Measurements from ENCODE around the gene MRPL39. TPM values are rescaled to one million over a fixed set of nuclear protein-coding genes. Genes with fewer than 3 reads are reported as not detected.

MRPL39 gene
- total RNA-seq, 1 donor from 2014 or later: 16.9 TPM

- ATAC-seq: no peak
- Histone ChIP-seq H3K27ac (no peak overlapping the region), H3K4me1 (no peaks in the 10 kb centered on the region), H3K36me3 (peaks cover 38% of the 10 kb centered on the region), H3K4me3 (no peak overlapping the region), H3K27me3 (ENCODE audit: low read depth) (no peaks in the 10 kb centered on the region), H3K9me3 (no peaks in the 10 kb centered on the region)
- no peak for DNase-seq
- no peak for TF ChIP-seq CTCF (IDR thresholded peaks at IDR 0.05)
- intact Hi-C loops (cut with DNase I): no loop called here
These were observed 23.7 kb downstream of the MRPL39 start for GRCh38 chr21:25583370-25584130.

DNA sequence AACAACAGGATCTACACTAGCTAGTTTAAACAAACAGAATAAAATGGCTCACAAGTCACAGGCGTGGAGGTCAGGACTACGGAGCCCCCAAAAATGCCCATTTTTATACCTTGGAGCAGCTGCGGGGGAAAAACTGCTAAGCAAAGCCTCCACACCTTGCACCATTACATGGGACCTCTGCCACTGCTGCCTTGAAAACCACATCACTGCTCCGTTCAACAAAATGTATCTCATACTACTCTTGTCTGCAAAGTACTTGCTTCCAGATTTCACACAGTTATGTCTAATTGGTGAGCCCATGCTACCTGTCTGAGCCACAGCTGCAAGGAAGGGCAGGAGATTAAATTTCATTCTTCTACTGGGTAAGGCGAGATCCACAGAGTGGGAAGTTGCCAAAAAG, 24.4 kb downstream of the MRPL39 start:
- ATAC-seq (no peak), DNase-seq (no peak)
- Histone ChIP-seq H3K27me3 (ENCODE audit: low read depth) (no peaks in the 10 kb centered on the region), H3K36me3 (peaks cover 35% of the 10 kb centered on the region), H3K4me1 (no peaks in the 10 kb centered on the region), H3K9me3 (no peaks in the 10 kb centered on the region), H3K27ac (no peak overlapping the region), H3K4me3 (no peak overlapping the region)
- no peak for TF ChIP-seq CTCF (IDR thresholded peaks at IDR 0.05)
- intact Hi-C loops (cut with DNase I): no loop called here

- no peak overlapping the region for H3K27ac ChIP-seq
- intact Hi-C loops (cut with DNase I): no loop called here
- no peaks in the 10 kb centered on the region for H3K27me3 ChIP-seq (ENCODE audit: low read depth)
- H3K9me3 ChIP-seq: no peaks in the 10 kb centered on the region
- no peaks in the 10 kb centered on the region for H3K4me1 ChIP-seq
- ATAC-seq (no peak), DNase-seq (no peak)
- H3K36me3 ChIP-seq: peaks cover 34% of the 10 kb centered on the region
- no peak for TF ChIP-seq CTCF (IDR thresholded peaks at IDR 0.05)
- no peak overlapping the region for H3K4me3 ChIP-seq
These were observed 25.0 kb downstream of the MRPL39 start for GRCh38 chr21:25582164-25582790.

DNA sequence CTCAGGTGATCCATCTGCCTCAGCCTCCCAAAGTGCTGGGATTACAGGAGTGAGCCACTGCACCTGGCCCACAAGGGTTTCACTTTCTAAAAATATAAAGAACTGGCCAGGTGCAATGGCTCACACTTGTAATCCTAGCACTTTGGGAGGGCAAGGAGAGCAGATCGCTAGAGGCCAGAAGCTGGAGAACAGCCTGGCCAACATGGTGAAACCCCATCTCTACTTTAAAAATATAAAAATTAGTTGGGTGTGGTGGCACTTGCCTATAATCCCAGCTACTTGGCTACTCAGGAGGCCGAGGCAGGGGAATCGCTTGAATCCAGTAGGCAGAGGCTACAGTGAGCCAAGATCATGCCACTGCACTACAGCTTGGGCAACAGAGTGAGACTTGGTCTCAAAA, 25.7 kb downstream of the MRPL39 start:
- intact Hi-C loops (cut with DNase I): no loop called here
- H3K4me3 ChIP-seq: no peak overlapping the region
- H3K27me3 ChIP-seq (ENCODE audit: low read depth): no peaks in the 10 kb centered on the region
- DNase-seq (no peak), ATAC-seq (no peak)
- no peak overlapping the region for H3K27ac ChIP-seq
- H3K4me1 ChIP-seq: no peaks in the 10 kb centered on the region
- H3K9me3 ChIP-seq: no peaks in the 10 kb centered on the region
- H3K36me3 ChIP-seq: peaks cover 30% of the 10 kb centered on the region
- TF ChIP-seq CTCF (IDR thresholded peaks at IDR 0.05): no peak

DNA sequence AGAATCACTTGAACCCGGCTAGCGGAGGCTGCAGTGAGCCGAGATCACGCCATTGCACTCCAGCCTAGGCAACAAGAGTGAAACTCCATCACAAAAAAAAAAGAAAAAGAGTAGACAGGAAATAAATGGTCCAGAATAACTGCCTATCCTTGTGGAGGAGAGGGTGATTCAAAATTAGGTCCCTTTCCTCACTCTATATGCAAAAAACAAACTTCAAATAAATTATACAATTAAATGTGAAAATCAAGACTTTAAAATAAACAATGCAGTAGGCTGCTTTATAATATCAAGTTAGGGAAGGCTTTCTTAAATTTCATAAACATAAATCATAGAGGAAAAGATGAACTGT, 26.4 kb downstream of the MRPL39 start:
- no peak for ATAC-seq
- H3K4me3 ChIP-seq: no peak overlapping the region
- intact Hi-C loops (cut with DNase I): no loop called here
- H3K36me3 ChIP-seq: peaks cover 27% of the 10 kb centered on the region
- H3K9me3 ChIP-seq: no peaks in the 10 kb centered on the region
- no peaks in the 10 kb centered on the region for H3K27me3 ChIP-seq (ENCODE audit: low read depth)
- no peak for TF ChIP-seq CTCF (IDR thresholded peaks at IDR 0.05)
- no peak overlapping the region for H3K27ac ChIP-seq
- DNase-seq: no peak
- H3K4me1 ChIP-seq: no peaks in the 10 kb centered on the region
